Fibroblast of the aortic adventitia (primary cell): ENCODE results near the gene POLR3E. TPM values are rescaled to one million over a fixed set of nuclear protein-coding genes. Genes with fewer than 3 reads are reported as not detected.

ENCODE experiments used
- DNase-seq: peaks from one replicate; pipeline ENCODE4 v3.0.0-alpha.2; 2010; ENCODE audit warnings: low read depth
- H3K4me3 ChIP-seq: 2 replicates; pipeline ENCODE4 v1.5.1; 2011; ENCODE audit warnings: low read depth, mild to moderate bottlenecking, control low read depth, low read length, moderate library complexity
- CTCF ChIP-seq: IDR thresholded peaks from 2 replicates; pipeline ENCODE4 v1.5.1; 2011; ENCODE audit warnings: mild to moderate bottlenecking, low read length, control low read depth, inconsistent platforms; ENCODE audit not compliant: insufficient read depth
- total RNA-seq: library from RNA; depleted of rRNA; stranded (reverse); fragments of >200 nt; gene quantifications from 2 replicates; pipeline ENCODE4 v1.2.3, GENCODE V29; 2012; ENCODE audit warnings: low replicate concordance

The POLR3E gene
- total RNA-seq, 1 donor, result 29.5 TPM

GRCh38 chr16:22352723-22353122, 55.5 kb downstream of the POLR3E start:
- H3K4me3 ChIP-seq, result no peak overlapping the region
- TF ChIP-seq CTCF, result no peak
- DNase-seq, result no peak

- DNase-seq, result peak; percentile 88
- H3K4me3 ChIP-seq, result no peak overlapping the region
- TF ChIP-seq CTCF, result no peak
Observed at GRCh38 chr16:22353191-22353919, 56.1 kb downstream of the POLR3E start.

- no peak for DNase-seq
- no peak for TF ChIP-seq CTCF
- H3K4me3 ChIP-seq, result no peak overlapping the region
Observed at GRCh38 chr16:22353933-22354541, 56.8 kb downstream of the POLR3E start.

GRCh38 chr16:22355487-22355908, 58.3 kb downstream of the POLR3E start:
- no peak for DNase-seq
- H3K4me3 ChIP-seq, result no peak overlapping the region
- no peak for TF ChIP-seq CTCF

GRCh38 chr16:22356930-22357634, 59.9 kb downstream of the POLR3E start:
- H3K4me3 ChIP-seq, result no peak overlapping the region
- peak; percentile 20 for DNase-seq
- TF ChIP-seq CTCF, result no peak

GRCh38 chr16:22357635-22357971, 60.4 kb downstream of the POLR3E start:
- no peak for TF ChIP-seq CTCF
- no peak overlapping the region for H3K4me3 ChIP-seq
- no peak for DNase-seq
